ENCODE measurements around the gene ATG7.

Gene ATG7

DNA sequence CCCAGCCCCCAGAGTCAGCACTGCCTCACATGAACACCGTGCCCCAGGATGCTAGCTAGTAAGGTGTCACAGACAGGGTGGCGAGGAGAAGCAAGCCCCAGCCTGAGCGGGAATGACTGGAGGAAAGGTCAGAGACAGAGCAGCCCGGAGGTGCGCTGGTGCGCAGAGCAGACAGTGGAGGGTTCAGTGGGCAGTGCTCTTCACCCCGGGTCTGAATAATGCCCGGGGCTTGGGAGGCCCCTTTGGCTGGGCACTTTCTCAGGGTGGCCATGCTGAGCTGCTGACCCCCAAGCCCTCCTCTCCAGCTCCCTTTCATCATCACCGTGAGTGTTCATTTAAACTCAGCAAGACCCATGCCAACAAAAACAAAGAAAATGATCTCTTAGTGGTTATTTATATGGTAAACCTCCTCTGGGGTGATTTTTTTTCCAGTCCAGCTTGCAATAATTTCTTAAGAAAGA is 260.8 kb downstream of the ATG7 start:
- no peak overlapping the region for H3K4me3 ChIP-seq (ENCODE audit: low read length)
- no peak for TF ChIP-seq CTCF (conservative IDR thresholded peaks at IDR 0.05; ENCODE audit: low read depth, low read length)
- no peak for DNase-seq (ENCODE audit: low read depth)

DNA sequence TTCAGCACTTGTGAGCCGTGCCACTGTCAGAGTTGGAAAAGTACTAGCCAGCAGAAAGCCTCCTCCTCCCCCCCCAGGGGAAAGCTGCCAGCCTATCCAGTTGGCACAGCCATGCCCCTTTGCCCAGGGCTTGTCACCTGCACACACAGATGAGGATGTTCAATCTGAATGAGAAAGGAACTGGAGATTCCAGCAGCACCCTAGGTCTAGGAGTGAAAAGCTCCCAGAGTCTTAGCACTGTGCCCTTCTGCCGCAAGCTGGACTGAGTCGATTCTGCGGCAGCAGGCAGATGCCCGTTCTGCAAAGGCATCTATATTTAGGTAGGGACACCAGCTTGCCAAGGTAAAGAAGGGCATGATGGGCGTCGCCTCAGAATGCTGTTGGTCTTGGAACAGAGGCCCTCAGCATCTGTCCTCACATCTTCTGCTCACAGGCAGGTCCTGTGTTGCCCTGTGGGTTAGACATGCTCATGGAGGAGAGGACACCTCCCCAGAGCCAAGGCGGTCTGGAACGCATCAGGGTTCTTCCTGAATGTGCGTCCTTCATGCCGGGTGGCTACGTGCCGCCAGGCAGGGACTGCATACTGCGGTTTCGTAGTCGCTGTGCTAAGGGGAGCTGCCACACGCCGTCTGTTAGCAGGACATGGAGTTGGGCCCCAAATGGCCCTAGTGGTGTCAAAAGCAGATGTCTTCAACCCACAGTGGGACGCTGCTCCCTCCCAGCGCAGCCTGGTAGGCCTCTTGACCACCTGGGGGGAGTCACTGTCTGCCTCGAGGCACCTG is 262.0 kb downstream of the ATG7 start:
- no peak for DNase-seq (ENCODE audit: low read depth)

DNA sequence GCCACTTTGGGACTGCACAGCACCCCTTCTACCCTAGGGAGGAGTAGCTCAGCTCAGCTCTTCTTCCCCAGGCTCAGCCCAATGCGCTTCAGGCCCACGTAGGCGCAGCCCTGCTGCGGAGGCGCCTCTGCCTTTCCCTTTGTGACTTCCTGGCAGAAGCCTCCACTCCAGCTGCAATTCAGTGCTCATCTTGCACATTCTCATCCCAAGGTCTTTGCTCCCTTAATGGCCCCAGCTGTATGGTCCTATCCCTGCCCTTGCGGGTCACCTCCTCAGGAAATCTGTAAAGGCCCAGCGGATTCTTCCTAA is 262.6 kb downstream of the ATG7 start:
- H3K4me3 ChIP-seq (ENCODE audit: low read length), result no peak overlapping the region
- no peak for DNase-seq (ENCODE audit: low read depth)
- no peak for TF ChIP-seq CTCF (conservative IDR thresholded peaks at IDR 0.05; ENCODE audit: low read depth, low read length)

More for the DNA sequence above, 262.0 kb downstream of the ATG7 start:
- TF ChIP-seq CTCF (conservative IDR thresholded peaks at IDR 0.05; ENCODE audit: low read depth, low read length), result no peak
- H3K4me3 ChIP-seq (ENCODE audit: low read length), result no peak overlapping the region

DNA sequence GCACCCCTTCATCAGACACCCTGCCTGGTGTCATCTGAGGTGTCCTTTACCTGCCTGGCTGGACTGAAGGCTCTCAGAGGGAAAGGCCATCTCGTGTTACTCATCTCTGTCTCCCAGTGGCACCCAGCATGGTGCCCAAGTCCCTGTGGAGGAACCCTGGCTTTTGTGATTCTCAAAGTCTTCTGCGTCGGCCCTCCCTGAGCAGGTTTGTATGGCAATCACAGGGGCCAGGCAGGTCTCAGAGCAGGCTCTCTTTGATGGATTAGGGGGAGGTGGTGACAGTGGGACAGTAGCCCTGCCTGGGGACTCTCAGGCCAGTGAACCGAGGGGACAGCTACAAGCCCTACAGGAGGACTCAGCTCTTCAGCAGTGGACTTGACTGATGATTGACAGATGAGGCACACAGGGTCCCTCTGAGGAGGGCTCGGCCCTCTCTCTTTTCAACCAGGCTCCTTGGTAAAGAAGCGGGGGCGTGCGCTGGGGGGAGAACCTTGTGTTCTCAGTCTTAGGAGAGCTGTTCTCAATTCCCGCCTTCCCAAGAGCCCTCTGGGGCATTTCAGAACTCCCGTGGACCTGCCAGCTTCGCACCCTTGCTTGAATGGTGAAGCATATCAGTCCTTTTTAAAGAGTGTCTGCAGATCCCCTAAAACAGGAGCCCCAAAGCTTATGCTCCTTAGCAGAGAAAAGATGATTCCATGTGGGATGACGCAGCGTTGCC is 263.2 kb downstream of the ATG7 start:
- DNase-seq (ENCODE audit: low read depth), result no peak
- H3K4me3 ChIP-seq (ENCODE audit: low read length), result no peak overlapping the region
- no peak for TF ChIP-seq CTCF (conservative IDR thresholded peaks at IDR 0.05; ENCODE audit: low read depth, low read length)

GRCh38 chr3:11536132-11536935 is 264.1 kb downstream of the ATG7 start:
- no peak for TF ChIP-seq CTCF (conservative IDR thresholded peaks at IDR 0.05; ENCODE audit: low read depth, low read length)
- no peak for DNase-seq (ENCODE audit: low read depth)
- no peak overlapping the region for H3K4me3 ChIP-seq (ENCODE audit: low read length)

- TF ChIP-seq CTCF (conservative IDR thresholded peaks at IDR 0.05; ENCODE audit: low read depth, low read length), result no peak
- DNase-seq (ENCODE audit: low read depth), result no peak
Measured at GRCh38 chr3:11536936-11537612, 264.9 kb downstream of the ATG7 start.

More at GRCh38 chr3:11536936-11537612, 264.9 kb downstream of the ATG7 start:
- no peak overlapping the region for H3K4me3 ChIP-seq (ENCODE audit: low read length)
